ENCODE measurements around the gene CCM2. TPM values are rescaled to one million over a fixed set of nuclear protein-coding genes. Genes with fewer than 3 reads are reported as not detected.

Gene CCM2
- polyA plus RNA-seq, 2 of the 4 experiments (the other 2 are of a cell fraction): 18.9 to 34.6 TPM

DNA sequence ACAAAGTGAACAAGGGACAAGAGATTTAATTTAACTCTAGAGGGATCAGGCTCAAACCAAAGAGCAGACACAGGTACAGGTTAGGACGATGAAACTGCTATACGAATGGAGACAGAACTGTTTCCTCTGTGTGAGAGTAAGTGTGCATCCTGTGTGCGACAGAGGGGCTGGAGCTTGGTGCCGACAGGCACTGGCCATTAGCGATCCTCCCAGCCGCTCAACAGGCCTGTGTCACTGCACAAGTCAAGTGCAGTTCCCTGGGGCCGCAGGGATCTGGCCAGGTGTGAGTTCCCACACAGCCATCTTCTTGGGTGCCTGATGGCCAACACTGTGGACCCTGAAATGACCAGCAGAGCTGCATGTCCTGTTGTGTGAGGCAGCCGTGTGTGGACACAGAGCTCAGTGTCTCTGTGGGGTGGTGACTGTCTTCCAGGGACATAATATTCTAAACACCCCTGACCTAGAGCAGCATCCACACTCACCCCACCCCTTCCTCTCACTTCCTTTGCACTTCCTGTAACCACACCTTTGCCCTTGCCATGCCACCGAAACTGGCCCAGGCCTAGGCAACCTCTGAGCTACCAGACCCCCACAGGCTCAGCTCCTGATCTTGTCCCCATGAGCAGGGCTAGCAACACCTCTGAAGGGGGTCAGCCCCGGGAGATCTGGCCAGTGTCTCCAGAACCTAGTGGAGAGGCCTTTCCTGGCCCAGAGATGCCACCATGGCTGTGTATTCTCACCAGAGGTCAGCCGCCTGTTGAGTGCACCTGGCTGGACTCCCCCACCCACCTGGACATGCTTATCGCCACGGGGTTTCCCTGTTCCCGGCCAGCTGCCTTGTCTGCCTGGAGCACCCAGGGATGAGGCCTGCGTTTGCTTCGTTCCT lies 123.2 kb downstream of the CCM2 start:
- no peaks in the 10 kb centered on the region for H3K4me1 ChIP-seq
- TF ChIP-seq, protein P1, sequence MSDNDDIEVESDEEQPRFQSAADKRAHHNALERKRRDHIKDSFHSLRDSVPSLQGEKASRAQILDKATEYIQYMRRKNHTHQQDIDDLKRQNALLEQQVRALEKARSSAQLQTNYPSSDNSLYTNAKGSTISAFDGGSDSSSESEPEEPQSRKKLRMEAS (IDR thresholded peaks at IDR 0.05): no peak
- TF ChIP-seq, protein P2, sequence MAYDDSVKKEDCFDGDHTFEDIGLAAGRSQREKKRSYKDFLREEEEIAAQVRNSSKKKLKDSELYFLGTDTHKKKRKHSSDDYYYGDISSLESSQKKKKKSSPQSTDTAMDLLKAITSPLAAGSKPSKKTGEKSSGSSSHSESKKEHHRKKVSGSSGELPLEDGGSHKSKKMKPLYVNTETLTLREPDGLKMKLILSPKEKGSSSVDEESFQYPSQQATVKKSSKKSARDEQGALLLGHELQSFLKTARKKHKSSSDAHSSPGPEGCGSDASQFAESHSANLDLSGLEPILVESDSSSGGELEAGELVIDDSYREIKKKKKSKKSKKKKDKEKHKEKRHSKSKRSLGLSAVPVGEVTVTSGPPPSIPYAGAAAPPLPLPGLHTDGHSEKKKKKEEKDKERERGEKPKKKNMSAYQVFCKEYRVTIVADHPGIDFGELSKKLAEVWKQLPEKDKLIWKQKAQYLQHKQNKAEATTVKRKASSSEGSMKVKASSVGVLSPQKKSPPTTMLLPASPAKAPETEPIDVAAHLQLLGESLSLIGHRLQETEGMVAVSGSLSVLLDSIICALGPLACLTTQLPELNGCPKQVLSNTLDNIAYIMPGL (CRISPR knock-in tag; IDR thresholded peaks at IDR 0.05; ENCODE audit: borderline replicate concordance): no peak
- TF ChIP-seq HOXB5 (CRISPR knock-in tag; IDR thresholded peaks at IDR 0.05) (no peak), CHD2 (IDR thresholded peaks at IDR 0.05; ENCODE audit: low read length, partially characterized antibody) (no peak), CEBPB (IDR thresholded peaks at IDR 0.05) (no peak), KDM1A (IDR thresholded peaks at IDR 0.05; ENCODE audit: low read depth) (no peak), HOXA7 (CRISPR knock-in tag; IDR thresholded peaks at IDR 0.05) (no peak), CBX2 (IDR thresholded peaks at IDR 0.05; ENCODE audit: borderline replicate concordance, low read depth) (no peak), ZSCAN20 (CRISPR knock-in tag; IDR thresholded peaks at IDR 0.05) (no peak)
- TF ChIP-seq, protein P3, sequence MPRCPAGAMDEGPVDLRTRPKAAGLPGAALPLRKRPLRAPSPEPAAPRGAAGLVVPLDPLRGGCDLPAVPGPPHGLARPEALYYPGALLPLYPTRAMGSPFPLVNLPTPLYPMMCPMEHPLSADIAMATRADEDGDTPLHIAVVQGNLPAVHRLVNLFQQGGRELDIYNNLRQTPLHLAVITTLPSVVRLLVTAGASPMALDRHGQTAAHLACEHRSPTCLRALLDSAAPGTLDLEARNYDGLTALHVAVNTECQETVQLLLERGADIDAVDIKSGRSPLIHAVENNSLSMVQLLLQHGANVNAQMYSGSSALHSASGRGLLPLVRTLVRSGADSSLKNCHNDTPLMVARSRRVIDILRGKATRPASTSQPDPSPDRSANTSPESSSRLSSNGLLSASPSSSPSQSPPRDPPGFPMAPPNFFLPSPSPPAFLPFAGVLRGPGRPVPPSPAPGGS (IDR thresholded peaks at IDR 0.05): no peak
- TF ChIP-seq, protein P4, sequence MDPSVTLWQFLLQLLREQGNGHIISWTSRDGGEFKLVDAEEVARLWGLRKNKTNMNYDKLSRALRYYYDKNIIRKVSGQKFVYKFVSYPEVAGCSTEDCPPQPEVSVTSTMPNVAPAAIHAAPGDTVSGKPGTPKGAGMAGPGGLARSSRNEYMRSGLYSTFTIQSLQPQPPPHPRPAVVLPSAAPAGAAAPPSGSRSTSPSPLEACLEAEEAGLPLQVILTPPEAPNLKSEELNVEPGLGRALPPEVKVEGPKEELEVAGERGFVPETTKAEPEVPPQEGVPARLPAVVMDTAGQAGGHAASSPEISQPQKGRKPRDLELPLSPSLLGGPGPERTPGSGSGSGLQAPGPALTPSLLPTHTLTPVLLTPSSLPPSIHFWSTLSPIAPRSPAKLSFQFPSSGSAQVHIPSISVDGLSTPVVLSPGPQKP (IDR thresholded peaks at IDR 0.05; ENCODE audit: low read depth, low read length): no peak
- ChIA-PET POLR2A (interaction anchor here (1.4 kb wide), 1 partner anchor 12 kb away, joined by 3 read pairs; the partner anchor contains the start of gene TBRG4), CTCF (interaction anchor here (0.9 to 4.8 kb wide), 4 partner anchors 10 to 137 kb away, joined by 3 to 40 read pairs (median 6); no protein-coding TSS in a partner anchor)
- H3K4me3 ChIP-seq: no peak overlapping the region
- H3K4me2 ChIP-seq: no peak overlapping the region
- FAIRE-seq: no peak
- no peaks in the 10 kb centered on the region for H3K9me3 ChIP-seq
- no peak overlapping the region for H3K27ac ChIP-seq
- DNase-seq (ENCODE audit: low read depth in 1 of 2, low spot score in 1 of 2): no peak
- no peak for ATAC-seq
- 83% methylated on average over 15 of the region's 16 CpGs for WGBS (ENCODE audit: missing lambda C conversion rate)

DNA sequence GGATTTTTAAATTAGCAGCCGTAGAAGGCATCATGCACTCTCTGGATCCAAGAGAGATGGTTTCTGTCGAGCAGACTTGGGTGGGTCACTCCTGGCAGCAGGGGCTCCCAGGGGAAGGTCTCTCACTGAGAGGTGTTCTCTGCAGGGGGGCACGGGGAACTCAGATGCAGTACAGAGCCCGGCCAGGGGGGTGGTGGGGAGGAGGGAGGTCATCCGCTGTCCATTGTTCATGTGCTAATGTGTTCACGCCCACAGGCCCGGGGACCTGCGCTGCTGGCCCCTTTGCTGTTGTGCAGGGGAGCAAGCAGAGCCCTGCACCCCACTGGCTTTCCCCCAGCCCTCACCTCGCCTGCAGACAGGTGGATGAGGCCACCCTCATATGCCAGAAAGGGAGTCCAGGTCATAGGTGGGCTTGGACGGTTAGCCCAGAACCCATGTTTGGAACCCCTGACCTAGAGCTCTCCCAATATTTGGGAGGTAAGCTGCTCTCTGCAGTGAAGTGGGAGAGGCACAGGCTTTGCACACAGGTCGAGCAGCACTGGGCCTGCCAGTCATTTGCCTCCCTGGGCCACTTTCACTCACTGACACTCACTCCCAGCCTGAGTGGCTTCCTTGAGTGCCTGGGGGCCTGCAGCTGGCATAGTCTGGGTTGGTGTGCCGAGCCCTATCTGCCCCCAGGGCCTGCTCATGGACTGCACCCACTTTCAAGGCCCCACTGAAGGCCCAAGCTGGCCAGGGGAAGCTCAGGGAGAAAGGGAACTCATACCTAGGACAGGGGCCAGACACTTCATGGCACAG lies 124.1 kb downstream of the CCM2 start:
- DNase-seq (ENCODE audit: low read depth in 1 of 2, low spot score in 1 of 2): no peak
- H3K4me3 ChIP-seq: no peak overlapping the region
- ATAC-seq: no peak
- ChIA-PET POLR2A (interaction anchor here (2.1 kb wide), 1 partner anchor 12 kb away, joined by 7 read pairs; the partner anchor contains the start of gene TBRG4), CTCF (interaction anchor here (0.9 to 4.8 kb wide), 5 partner anchors 9 to 136 kb away, joined by 3 to 40 read pairs (median 5); no protein-coding TSS in a partner anchor)
- H3K27ac ChIP-seq: no peak overlapping the region
- WGBS (ENCODE audit: missing lambda C conversion rate): 69% methylated on average over 9 of the region's 12 CpGs
- TF ChIP-seq, protein P4 (IDR thresholded peaks at IDR 0.05; ENCODE audit: low read depth, low read length): no peak
- TF ChIP-seq NFE2L2 (conservative IDR thresholded peaks at IDR 0.05; ENCODE audit: low read length): no peak
- no peak for TF ChIP-seq HOXA7 (CRISPR knock-in tag; IDR thresholded peaks at IDR 0.05)
- no peak for TF ChIP-seq MAFK (IDR thresholded peaks at IDR 0.05; ENCODE audit: partially characterized antibody)
- TF ChIP-seq BHLHE40 (IDR thresholded peaks at IDR 0.05; ENCODE audit: low read depth, low read length): no peak
- TF ChIP-seq, protein P3 (IDR thresholded peaks at IDR 0.05): no peak
- TF ChIP-seq NR3C1 (IDR thresholded peaks at IDR 0.05): no peak
- no peak for TF ChIP-seq TP53 (CRISPR knock-in tag; IDR thresholded peaks at IDR 0.05)
- TF ChIP-seq, protein P5, sequence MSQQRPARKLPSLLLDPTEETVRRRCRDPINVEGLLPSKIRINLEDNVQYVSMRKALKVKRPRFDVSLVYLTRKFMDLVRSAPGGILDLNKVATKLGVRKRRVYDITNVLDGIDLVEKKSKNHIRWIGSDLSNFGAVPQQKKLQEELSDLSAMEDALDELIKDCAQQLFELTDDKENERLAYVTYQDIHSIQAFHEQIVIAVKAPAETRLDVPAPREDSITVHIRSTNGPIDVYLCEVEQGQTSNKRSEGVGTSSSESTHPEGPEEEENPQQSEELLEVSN (IDR thresholded peaks at IDR 0.05; ENCODE audit: borderline replicate concordance, low read depth): no peak
- TF ChIP-seq GATA3 (IDR thresholded peaks at IDR 0.05; ENCODE audit: borderline replicate concordance): no peak
- no peak for TF ChIP-seq TFCP2L1 (CRISPR knock-in tag; IDR thresholded peaks at IDR 0.05)
- TF ChIP-seq NPAS2 (CRISPR knock-in tag; IDR thresholded peaks at IDR 0.05; ENCODE audit: borderline replicate concordance): no peak
- TF ChIP-seq RFX5 (IDR thresholded peaks at IDR 0.05): no peak
- no peaks in the 10 kb centered on the region for H3K9me3 ChIP-seq
- no peak overlapping the region for H3K4me2 ChIP-seq
- FAIRE-seq: no peak
- no peaks in the 10 kb centered on the region for H3K4me1 ChIP-seq

Measured in A549 (cell line).